Suppressor macrophage treated with lipopolysaccharide for 1 hour (primary cell): ENCODE data around the gene AGAP3.

Experiments
- DNase-seq, 3 donors: peaks; one replicate each; pipeline ENCODE4 v3.0.0-alpha.2; 2020 to 2022

Gene AGAP3

DNA sequence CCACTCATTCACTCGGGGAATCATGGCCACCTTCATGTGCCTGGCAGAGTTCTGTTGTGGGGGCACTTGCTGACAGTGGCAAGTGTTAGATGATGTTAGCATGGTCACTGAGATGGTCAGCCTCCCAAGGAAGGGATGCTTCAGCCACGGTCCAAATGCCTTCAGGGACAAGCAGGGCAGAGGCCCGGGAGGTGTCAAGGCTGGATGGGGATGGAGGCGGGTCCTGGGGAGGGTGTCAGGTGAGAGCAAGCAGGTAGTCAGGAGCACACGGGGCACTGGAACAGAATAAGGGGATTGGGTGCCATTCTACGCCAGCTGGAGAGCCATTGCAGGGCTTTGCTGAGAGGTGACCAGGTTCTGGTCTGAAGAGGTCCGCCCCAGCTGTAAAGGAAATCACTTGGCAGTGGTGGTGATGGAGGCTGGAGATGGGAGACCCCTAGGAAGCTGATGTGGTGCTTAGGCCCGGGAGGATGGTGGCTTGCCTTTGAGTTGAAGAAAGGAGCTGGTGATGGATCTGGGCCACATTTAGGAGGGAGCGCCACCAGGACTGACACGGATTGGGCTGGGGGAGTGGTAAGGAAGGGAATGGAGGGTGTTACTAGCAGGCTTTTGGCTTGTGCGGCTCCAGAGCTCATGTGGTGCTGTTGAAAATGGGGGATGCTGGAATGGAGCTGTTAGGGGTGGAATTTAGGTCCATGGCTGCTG lies 24.1 kb downstream of the AGAP3 start:
- no peak for DNase-seq

DNA sequence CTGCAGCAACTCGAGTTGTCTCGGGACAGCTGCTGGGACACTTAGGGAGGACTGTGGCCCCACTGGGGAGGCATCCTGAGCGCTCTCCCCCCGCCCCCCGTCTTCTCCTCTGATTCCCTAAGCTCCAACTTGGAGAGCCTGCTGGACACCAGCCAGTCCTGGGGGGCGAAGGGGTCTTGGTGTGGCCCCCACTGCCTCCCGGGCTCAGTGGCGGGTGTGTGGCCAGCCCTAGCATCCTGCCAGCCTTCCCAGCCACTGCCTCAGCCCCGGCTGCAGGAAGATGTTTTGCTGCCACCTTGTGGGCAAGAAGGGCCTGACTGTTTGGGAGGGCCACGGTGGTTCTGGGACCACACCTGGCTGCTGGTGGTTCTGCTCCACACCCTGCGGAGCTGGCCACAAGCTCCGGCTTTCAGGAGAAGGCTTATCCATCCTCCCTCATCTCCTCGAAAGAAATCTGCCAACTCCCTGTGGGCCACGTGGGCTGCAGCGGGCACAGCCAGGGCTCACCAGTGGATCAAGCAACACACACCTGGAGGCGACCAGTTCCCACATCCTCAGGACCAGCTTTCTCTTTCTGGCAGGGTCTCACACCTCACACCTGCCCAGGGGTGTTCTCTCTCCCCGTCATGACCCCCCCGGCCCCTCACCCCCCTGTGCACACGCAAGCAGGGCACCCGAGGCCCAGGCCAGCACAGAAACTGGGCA lies 24.8 kb downstream of the AGAP3 start:
- peak; percentile 79 to 87 (median 84) for DNase-seq

DNA sequence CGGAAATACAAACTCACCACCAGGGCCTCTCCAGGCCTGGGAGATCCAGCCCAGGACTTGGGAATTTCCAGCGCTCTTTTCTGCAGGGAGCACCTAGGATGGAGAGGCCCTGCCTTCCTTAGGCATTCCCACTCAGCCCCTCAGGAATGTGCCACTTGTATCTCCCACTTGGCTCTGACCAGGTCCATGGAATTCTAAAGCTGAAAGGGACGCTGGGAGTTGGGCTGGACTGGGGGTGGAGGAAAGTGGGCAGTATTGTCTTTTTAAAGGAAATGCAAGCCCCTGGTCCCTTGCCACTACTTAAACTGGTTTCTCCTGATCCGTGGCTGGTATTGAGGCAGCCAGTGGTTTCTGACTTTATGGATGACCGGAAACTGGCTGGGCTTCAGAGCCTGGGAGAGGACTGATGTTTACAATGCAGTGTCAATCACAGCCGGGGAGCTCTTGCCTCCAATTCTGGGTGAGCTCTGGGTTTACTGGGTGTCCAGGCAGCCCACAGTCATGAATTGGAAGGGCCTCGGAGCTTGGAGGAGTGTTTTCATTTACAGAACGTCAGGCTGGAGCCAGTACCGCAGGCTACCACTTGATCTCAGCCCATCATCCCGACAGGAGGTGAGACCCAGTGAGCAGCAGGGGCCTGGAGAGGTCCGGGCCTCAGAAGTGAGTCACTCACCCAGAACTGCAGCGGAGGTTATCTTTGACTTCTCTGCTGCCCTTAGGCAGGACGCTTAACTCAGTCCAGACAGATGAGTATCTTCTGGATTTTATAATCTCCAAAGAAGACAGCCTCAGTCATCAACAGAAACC lies 27.3 kb downstream of the AGAP3 start:
- no peak for DNase-seq

DNA sequence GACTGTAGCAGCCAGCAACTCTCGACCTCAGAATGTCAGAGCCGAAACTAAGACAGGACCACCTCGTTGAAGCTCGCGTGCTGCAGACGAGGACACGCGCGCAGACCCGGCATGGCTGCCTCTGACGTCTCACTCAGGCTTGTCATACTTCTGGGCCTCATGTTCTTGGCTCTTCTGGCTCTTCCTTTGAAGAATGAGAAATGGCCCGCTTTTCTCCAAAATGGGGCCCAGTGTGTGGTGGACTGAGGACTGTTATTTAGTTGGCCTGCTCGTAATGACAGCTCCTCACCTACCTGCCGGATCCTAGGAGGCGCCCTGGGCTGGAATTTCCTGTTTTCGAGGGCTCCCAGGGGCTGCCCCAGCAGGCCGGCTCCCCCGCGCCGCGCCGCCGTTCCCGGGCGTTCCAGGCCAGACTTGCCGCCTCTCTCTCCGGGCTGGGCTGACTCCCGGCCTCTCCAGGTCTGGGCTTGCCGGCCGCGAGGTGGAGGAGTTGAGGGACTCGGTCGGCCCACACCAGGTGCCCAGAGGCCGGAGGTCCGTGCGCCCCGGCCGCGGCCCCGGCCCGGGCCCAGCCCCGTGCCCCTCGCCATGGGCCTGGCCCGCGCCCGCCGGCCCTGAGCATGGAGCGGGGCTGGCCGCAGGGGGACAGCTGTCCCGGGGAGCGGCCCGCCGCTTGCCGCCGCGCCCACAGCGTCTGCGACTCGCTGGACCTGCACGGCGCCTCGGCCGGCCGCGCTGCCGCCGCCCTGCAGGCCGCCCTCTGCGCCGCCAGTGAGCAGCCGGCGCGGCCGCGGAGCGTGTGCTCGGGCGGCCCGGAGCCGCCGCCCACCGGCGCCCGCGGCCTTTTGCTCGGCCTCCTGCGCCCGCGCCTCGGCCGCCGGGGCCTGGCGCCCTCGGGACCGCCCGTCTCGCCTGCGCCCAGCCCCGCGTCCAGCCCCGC lies 28.1 kb downstream of the AGAP3 start:
- peak; percentile 26 to 56 (median 39) for DNase-seq

DNA sequence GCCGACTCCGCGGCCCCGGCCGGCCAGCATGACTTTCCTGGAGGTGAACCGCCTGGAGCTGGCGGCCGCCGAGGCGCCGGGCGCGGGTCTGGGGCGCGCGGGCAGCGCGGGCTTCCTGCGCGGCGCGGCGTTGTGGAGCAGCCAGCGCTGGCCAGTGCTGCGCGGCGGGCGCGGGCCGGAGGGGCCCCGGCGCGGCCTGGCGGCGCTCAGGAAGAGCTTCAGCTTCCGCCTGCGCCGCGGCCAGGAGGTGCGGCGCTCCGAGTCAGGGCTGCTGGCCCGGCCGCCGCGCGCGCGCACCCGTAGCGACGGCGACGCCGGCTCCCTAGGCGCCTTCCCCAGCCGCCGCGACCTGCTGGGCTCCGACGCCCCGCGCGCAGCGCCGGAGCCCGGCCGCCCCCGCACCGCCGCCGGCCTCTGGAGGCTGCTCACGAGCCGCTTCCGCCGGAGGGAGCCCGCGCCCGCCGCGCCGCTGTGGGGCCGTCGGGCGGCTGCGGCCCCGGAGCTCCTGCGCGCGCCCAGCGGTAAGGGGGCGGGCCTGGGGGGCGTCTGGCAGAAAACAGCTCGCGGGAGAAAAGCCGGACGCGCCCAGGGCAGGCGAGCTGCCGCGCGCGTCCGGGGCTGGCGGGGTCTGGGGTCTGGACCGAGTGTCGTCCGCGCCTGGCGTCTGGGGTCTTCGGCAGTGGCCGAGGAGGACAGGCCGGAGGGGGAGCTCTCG lies 29.0 kb downstream of the AGAP3 start:
- peak; percentile 48 to 81 (median 66) for DNase-seq

DNA sequence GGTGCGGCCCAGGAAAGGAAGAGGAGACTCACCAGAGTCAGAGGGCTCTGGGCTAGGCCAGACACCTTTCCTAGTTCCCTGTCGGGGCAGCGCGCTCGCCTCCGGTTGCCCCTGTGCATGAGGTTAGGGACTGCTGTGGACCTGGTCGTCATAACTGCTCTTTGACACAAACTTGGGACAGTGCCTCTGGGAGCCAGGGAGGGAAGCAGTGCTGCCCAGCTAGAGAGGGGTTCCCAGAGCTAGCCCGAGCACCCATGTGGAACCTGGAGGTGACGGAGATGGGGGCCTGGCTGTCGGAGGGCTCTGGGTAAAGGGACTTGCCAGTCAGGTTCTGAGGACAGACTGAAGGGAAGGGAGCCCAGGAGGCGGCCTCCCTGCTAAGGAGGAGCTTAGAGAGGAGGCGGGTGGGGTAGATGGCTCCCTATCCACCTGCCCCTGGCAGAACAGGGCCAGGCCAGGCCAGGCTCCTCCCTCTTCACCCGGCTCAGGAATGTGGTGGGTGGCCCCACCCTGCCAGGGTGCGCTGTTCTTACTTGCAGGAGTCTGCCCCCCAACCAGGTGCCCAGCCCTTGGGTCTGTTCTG lies 29.7 kb downstream of the AGAP3 start:
- no peak for DNase-seq

DNA sequence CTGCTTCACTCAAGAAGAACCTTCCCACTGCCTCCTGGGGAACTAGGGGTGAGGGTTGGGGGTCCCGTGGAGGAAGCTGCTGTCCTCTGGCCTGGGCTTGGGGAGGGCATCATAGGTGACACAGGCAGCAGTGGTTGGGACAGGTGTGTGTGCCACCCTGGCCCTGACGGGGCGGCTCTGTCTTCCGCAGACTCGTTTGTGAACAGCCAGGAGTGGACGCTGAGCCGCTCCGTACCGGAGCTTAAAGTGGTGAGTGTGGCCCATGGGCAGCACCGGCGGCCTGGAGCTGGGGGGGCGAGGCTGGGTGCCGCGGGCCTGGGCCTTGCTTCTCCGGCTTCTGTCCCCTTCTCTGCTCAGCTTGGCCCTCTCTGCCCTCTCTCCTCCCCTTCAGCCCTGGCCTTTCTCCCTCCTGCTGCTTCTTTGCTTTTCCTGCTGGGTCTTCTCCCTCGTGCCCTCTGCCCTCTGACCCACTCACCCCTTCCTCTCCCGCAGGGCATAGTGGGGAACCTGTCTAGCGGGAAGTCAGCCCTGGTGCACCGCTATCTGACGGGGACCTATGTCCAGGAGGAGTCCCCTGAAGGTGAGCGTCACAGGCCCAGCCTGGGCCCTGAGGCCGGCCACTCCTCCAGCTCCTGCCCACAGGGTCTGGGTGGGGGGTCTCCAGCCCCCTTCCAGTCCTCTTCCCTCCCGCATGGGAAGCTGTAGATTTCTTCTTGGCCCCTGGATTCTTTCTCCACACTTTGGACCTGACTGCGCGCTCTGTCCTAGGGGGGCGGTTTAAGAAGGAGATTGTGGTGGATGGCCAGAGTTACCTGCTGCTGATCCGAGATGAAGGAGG lies 30.5 kb downstream of the AGAP3 start:
- DNase-seq = no peak

DNA sequence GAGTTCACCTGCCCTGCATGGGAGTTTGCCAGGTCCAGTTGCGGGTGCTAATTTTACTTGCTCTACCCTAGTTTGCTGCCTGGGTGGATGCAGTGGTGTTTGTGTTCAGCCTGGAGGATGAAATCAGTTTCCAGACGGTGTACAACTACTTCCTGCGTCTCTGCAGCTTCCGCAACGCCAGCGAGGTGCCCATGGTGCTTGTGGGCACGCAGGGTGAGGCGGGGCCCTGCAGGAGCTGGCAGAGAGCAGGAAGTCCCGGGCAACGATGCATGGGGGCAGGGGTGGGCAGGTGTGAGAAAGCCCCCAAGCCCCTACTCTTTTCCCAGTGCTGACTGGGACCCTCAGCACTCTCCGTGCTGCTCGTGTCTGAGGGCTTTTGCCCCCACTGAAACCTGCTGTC lies 31.3 kb downstream of the AGAP3 start:
- no peak for DNase-seq

DNA sequence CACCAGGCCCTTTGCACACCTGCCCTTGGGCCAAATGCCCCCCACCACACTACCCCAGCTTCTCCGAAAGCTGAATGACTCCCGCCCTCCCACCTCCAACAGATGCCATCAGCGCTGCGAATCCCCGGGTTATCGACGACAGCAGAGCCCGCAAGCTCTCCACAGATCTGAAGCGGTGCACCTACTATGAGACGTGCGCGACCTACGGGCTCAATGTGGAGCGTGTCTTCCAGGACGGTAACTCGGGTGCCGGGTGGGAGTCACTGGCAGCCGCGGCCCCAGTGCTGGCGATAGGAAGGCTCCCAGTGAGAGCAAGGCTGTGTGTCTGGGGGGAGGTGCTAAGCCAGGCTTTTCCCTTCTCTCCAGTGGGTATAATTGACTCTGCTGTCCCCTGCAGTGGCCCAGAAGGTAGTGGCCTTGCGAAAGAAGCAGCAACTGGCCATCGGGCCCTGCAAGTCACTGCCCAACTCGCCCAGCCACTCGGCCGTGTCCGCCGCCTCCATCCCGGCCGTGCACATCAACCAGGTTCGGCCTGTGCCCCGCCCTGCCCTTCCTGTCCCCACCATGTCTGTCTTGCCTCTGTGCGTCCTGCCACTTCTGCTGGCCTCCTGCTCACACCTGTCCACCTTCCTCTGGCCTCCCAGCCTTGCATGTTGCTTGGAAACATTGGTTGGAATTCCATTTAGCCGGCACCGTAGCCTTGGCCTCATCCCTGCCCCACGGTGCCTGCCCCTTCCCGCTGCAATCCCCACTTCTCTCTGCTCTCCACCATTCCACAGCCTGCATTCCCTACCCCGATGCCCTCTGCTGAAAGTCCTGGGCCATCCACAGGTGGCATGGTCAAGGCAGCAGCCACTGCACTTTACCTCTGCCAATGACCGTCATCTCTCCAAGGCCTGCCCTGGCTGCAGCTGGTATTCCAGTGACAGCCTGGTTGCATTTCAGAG lies 32.1 kb downstream of the AGAP3 start:
- DNase-seq = no peak

DNA sequence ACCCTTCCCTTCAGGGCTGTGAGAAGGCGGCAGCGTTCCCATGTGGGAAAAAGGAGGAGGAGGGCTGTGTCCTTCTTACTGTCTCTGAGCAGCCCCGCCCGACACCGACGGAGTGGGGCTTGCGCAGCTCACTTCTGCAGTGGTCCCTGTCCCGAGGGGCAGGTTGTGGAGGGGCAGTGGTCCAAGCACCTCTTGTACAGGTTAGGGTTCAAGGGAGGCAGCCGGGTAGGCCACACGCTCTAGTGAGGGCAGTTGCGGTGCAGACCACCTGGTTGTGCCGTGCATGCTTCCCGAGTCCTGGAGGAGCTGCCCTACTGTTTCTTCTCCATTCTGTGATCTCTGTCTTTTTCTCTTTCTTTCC lies 32.8 kb downstream of the AGAP3 start:
- DNase-seq = no peak

DNA sequence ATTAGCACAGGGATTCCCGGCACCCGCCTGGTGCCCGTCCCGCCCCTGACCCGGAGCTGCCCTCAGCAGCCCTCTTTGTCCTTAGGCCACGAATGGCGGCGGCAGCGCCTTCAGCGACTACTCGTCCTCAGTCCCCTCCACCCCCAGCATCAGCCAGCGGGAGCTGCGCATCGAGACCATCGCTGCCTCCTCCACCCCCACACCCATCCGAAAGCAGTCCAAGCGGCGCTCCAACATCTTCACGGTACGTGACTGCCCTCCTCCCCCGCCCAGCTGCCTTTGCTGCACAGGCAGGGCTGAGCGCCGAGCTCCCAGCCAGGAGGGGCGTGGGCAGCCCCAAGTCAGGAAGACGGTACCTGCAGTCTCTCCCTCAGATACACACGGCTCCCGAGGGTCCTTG lies 33.6 kb downstream of the AGAP3 start:
- no peak for DNase-seq

DNA sequence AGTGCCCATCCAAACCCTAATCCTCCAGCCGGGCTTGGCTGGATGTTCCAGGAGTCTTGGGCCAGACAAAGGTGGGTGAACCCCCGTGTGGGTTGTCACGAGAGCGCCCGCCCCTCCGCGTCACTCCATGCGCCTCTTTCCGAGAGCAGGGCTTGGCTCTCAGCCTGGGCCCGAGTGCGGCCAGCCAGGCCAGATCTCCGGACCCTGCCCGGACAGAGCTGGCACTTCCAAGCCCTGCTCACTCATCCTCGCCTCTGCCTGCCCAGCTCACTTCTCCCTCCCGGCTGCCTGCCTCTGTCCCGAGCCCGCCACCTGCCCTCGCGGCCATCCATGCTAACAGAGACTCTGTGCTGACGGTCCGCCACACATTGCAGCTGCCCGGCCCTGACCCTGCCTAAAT lies 34.6 kb downstream of the AGAP3 start:
- no peak for DNase-seq

DNA sequence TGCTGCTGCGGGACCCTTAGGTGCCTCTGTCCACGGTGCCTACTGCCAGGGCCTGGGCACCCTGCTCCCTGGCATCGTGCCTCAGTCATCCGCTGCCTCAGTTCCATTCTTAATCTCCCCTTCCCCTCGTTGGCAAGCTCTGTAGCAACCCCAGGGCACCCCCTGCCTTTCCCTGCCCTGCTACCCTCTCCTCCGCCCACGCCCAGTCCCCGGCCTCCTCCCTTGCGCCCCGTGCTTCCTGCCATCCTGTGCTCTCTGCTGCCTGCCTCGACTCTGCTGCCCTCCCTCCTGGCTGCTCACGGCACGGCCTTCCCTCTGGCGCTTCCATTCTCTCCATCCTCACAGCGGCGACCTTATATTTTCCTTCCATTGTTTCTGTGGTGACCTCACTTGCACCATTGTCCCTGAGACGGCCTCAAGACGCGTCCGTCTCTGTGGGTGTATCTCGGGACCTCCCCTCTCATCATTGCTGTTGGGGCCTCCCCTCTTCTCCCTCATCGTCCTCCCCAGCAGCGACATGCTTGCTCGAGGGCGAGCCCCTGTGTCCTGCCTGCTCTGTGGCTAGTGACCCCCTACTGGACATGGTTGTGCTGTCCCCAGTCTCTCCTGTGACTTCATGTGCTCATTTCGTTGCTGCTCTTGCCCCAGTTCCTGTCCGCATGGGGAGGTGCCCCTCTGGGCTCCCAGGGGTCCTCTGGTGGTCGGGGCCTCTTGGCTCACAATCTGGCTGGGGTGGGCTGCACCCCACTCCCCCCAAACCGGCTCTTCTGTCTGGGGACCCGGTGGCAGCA lies 35.3 kb downstream of the AGAP3 start:
- no peak for DNase-seq

DNA sequence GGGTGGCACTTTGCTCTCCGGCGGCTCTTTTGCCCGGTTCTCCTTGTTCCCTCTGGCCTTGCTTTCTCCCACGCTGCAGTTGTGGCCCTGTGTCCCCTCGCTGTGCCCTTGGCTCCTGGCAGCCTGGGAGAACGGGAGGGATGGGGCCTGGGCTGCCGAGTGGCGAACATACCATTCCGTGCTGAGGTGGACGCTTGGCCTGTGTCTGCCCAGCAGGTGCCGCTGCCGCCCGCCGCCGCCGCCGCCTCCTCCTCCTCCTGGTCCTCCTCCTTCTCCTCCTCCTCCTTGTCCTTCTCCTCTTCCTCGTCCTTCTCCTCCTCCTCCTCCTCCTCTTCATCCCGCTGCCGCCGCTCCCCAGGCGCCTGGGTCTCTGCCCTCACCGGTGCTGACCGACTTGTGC lies 36.0 kb downstream of the AGAP3 start:
- DNase-seq = no peak

DNA sequence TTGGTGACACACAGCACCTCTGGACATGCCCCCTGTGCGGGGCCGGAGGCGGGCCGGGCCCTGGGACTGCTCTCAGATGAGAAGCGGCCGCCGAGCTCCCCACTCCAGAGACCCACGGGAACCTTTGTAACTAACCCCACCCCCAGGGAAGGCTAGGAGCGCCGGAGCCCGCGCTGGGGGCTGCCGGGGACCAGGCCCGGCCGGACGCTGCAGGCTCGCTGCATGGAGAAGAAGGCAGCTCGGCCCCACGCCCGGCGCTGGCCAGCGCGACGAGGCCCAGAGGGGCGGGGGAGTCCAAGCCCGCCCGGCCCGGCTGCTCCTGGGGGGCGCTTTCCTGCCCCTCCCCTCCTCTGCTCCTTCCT lies 36.5 kb downstream of the AGAP3 start:
- DNase-seq = no peak

DNA sequence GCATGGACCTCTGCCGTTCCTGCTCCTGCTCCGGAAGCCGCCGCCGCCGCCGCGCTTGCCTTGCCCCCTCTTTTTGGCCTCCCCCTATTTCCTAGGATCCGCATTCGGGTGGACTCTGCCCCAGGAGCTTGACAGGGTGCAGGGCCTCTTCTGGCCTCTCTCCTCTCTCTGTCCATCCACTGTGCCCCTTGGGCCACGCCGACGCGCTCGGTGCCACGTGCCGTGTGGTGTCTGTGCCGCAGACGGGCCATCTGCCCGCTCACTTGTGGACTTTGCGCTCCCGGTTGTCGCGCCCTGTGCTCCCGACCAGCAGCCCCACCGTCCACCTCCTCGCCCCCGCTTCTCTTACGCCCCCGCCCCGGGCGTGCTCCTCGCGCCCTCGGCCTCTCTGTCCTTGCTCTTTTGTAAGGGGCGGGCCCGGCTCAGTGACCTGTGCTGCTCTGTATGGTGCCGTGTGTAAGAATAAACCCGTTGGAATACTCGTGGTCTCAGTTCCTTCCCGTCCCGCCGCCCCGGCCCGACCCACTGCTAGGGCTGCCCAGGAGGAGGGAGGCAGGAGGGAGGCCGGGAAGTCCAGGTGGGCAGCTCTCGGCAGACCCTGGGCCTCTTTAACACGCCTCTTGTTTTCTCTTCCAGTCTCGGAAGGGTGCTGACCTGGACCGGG lies 37.0 kb downstream of the AGAP3 start:
- no peak for DNase-seq

DNA sequence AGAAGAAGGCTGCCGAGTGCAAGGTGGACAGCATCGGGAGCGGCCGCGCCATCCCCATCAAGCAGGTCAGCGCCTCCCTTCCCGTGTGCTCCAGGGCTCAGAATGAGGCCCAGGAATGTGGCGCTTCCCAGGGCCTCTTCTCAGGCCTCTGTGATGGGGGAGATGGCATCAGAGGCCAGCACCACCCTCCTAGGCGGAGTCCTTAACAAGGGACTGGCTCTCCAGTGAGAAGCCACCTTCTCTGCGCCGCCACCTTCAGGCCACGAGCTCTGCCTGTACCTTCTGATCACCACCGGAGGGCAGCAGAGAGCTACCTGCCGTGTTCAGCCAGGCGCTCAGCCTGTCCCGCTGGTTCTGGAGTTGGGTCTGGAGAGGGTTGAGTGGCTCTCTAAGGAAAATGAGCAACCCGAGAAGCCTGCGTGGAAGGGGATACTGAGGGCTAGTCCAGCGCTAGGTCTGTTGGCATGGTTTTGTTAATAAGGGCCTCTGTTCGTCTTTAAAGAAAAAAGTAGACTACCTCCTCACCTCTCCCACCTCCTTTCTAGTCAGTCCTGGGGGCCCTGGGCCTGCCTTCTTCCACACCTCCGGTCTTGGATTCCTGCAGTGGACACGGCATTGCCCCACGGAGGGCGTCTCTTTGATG lies 37.7 kb downstream of the AGAP3 start:
- peak; percentile 72 to 88 (median 81) for DNase-seq

DNA sequence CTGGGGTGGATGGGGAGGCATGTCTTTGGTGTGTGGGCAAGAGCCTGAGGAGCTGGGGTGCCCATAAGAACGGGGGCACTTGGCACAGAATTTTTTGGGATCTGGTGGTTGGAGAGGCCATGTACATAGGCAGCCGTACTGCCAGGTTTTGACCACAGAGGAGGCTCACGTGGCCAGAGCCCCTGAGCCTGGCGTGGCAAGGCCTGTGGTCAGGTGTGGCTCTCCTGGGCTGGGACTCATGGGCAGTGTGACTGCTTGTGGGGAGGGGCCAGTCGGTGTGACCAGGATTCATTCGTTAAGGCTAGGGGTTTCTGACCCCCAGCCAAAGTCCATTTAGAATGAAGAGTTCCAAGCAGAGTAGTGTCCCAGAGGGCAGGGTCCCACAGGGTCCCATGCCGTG lies 38.2 kb downstream of the AGAP3 start:
- no peak for DNase-seq
